GM18502 (cell line): ENCODE measurements around the gene SLC25A25.
A peak's percentile ranks its signal among the peaks of the same experiment; 100 is the strongest.
"Not testable (repeated sequence)": the region's sequence is repeated elsewhere in the genome, so short reads cannot be mapped to it uniquely, and the experiment has no call there.

Experiments used
- ATAC-seq: cut with Tn5 transposase; IDR thresholded peaks from one replicate; pipeline ENCODE4 v1.9.1; 2021; ENCODE audit warnings: mild to moderate bottlenecking; ENCODE audit not compliant: unreplicated experiment, poor library complexity

SLC25A25 gene

DNA sequence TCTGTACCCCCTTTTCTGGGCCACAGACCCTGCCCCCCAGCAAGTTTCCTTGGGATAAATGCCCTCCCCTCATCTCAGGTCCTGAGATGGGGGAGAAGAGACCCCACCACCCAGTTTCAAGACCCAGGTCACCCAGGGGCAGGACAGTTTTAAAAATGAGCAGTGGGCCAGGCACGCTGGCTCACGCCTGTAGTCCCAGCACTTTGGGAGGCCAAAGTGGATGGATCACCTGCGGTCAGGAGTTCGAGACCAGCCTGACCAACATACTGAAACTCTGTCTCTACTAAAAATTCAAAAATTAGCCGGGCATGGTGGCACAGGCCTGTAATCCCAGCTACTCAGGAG, 53.4 kb downstream of the SLC25A25 start:
- no peak for ATAC-seq

DNA sequence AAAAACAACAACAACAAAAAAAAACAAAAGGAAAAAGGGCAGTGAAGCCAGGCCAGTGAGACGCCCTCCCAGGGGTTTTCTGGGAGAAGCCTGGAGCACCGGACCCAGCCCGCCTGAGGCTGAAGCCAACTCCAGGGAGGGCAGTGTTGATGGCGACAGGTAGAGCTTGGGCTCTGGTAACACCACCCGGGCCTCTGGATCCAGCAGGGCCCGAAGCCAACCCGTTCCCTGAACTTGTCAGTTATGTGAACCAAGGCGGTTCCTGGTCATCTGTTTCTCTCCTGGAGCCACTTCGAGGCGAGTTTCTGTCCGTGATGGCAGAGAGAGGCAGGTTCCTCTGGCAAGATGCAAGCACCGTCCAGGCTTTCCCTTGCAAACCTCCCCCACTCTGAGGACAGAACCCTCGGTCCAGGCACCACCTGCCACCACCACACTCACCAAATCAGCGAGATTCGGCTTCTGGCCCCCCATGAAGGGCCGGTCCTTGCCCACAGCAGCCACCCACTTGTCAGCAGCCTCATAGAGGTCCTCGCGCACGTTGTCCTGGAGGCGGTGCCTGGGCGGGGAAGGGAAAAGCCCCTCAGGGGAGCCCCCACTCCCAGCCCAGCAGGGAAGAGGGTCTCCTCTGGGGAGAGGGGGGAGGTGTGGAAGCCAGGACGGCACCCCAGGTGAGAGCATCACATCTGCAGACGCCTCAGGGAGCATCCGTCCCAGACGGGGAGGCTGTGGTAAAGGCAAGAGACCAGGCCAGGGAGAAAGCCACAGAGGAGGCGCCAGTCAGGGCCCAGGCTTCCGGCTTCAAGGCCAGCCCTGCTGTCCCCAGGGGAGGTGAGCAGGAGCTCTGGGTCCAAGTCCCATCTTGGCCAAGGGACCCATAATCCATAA, 54.1 kb downstream of the SLC25A25 start:
- ATAC-seq, result no peak

- no peak for ATAC-seq
Observed at GRCh38 chr9:128122809-128123175, 54.8 kb downstream of the SLC25A25 start.

GRCh38 chr9:128123451-128124080, 55.5 kb downstream of the SLC25A25 start:
- no peak for ATAC-seq

- ATAC-seq, result no peak
Observed at GRCh38 chr9:128124451-128124850, 56.4 kb downstream of the SLC25A25 start.

DNA sequence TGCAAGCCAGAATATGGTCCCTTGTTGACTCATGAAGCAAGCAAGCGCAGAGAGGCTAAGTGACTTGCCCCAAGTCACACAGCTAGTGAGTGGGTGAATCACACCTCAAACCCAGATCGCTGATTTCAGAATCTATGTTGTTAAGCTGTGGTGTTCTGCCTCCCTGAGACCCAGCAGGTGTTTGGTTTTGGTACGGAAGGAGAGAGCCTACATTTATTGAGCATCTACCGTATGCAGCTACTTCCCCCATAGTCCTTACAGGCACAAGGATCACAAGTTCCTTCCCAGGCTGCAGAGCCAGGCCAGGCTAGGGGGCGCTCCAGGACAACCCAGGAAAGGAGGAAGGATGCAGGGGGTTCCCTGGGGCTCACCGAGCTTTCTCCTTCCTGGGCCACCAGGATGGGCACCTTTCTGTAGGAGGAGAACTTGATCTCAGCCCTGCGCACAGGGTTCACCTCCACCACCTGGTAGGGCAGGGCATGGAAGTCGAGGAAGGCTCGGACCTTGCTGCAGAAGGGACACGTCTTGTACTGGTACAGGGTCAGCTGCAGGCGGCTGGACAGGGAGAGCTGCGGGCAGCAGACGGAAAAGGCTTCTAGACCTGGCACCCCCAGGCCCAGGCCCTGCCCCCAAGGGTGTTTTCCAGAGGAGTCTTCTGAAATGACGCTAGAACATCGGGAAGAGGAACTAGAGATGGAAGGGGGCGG, 57.0 kb downstream of the SLC25A25 start:
- no peak for ATAC-seq

DNA sequence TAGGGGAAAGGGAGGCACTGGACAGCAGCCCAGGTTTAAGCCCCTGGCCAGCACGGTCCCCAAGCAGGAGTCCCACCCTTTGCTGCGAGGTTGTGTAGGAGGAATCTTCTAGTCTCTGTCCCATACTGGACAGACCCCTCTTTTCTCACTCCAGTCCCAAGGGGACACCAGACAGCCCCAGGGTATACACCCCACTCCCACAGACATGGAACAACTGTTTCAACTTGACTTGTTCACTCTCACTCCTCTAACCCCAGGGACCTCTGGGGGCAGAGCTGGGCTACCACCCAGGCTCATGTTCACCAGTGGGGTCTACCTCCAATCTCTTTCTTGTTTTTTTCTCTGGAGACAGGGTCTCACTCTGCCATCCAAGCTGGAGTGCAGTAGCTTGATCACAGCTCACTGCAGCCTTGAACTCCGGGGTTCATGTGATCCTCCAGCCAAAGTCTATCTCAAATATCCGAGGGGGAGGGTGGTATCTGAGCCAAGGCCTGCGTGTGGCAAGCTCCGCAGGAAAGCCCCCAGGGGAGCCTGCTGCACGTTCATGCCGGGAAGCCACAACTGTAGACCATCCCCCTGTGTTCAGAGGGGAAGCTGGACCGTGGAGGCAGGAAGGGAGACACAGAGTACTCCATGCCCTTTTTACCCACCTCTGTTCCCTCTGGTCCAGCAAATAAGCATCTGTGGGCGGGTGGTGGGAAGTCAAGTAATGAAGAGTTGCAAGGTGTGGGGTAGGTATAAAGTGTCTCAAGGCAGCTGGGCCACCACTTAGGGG, 57.7 kb downstream of the SLC25A25 start:
- ATAC-seq, result no peak

- peak; percentile 62 for ATAC-seq
Observed at GRCh38 chr9:128127568-128127989, 59.5 kb downstream of the SLC25A25 start, which contains the start of gene PTGES2. TSS of gene PTGES2 (minus strand) at chr9:128127729. CDS start at chr9:128127717, 12 bp downstream.

DNA sequence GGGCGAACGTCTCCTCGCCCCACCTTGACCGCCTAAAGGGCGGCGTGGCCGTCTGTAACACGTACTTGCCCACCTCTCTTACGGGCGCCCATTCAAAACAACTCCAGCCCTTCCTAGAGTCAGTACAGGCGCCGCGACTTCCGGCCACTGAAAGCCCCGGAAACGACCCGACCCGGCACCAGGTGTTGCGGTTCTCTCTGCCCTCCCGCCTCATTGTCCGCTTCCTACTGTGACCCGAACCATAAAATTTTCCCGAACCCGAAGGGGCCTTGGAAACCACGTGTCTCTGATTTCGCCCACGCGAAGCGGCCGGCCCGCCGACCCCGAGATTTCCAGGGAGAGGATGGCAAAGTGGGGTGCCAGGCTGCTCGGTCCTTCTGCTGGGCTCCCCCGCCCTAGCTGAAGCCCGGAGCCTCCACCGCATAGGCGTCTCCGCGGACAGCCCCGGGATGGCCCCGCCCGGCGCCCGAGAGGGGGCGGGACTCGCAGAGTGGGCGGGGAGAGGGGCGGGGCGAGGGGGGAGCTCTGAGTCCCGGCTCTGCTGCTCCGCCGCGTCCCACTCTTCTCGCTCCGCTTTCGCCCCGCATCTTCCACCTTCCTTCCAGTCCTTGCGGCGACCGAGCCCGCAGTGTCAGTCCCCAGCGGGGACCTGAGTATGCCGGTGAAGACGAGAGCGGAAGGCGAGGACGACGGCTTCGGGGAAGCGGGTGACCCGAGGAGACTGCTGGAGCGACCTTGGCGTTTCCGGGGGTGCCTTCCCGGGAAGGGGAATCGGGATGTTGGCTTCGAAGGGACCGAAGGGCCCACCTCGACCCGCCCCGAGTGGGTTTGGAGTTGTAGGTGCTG, 60.2 kb downstream of the SLC25A25 start:
- peak; percentile 66 for ATAC-seq

DNA sequence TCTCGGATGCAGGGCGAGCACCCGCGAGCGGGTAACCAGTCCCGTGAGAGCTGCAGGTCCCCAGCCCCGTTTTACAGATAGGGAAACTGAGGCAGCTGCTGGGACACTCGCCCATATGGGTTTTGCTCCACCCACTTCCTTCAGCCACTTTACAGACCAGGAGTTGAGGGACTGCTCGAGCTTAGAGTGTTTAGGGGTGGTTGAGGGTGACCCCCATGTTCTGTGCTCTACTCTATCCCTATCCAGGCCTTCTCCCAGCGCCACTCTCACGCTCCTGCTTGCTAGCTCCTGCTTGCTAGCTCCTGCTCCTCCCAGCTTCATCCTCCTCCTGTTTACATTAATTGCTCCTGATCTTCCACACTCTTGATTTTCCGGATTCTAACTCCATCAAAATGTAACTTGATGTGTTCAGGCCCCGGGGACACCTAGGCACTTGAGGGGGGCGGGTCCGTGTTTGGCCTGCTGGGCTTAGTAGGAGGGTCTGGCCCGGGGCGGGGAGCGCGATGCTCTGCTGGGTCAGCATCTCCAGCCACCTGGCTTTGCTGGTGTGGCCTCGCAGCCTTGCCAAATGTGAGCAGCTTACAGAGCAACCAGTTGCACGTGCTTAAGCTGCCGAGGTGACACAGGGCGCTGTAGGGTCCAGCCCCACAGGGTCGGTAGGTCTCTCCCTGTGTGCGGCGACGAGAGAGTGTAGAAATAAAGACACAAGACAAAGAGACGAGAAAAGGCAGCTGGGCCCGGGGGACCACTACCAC, 61.0 kb downstream of the SLC25A25 start:
- ATAC-seq, result no peak

DNA sequence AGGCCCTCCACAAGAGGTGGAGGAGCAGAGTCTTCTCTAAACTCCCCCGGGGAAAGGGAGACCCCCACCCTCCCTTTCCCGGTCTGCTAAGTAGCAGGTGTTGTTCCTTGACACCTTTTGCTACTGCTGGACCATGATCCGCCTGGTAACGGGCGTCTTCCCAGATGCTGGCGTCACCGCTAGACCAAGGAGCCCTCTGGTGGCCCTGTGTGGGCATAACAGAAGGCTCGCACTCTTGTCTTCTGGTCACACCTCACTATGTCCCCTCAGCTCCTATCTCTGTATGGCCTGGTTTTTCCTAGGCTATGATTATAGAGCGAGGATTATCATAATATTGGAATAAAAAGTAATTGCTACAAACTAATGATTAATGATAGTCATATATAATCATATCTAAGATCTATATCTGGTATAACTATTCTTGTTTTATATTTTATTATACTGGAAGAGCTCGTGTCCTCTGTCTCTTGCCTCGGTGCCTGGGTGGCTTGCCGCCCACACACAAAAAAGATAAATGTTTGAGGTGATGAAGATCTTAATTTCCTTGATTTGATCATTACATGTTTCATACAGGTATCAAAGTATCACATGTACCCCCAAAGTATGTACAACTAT, 62.1 kb downstream of the SLC25A25 start:
- ATAC-seq, result not testable (repeated sequence)

DNA sequence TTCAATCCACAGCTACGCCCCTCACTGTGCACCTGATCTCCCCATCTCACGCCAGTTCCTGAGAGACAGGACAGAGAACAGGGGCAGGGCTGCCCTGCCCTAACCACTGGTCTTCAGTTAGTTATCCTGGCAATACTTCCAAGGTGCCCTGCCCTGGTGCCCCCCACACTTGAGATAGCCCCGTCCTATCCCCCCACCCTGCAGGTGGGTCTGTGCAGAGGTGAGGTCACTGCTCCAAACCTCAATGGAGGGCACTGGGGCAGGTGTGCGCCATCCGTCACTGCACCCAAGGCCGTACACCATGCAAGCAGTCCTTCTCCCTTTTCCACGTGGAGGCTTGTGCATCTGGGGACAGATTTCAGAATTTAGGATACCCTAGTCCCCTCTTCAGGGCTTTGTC, 62.6 kb downstream of the SLC25A25 start:
- not testable (repeated sequence) for ATAC-seq

- ATAC-seq, result not testable (repeated sequence)
Observed at GRCh38 chr9:128131346-128131745, 63.3 kb downstream of the SLC25A25 start.

DNA sequence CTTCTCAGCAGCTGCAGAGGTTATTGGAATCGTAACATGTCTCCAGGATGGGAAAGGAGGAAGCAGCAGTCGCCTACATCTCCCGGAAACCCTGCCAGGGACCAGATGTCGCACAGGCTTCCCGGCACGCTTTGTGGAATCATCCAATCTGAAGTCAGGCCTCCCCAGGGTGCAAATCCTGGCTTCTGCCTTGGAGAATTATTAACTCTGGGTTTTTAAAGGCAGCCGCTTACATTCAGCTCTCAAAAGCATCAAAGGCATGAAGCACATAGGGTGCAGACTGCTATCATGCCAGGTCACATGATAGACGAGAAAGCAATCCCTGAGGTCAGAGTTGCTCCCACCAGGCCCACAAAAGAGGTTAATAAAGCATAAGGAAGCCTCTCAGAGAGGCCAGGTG, 64.1 kb downstream of the SLC25A25 start:
- ATAC-seq, result not testable (repeated sequence)

DNA sequence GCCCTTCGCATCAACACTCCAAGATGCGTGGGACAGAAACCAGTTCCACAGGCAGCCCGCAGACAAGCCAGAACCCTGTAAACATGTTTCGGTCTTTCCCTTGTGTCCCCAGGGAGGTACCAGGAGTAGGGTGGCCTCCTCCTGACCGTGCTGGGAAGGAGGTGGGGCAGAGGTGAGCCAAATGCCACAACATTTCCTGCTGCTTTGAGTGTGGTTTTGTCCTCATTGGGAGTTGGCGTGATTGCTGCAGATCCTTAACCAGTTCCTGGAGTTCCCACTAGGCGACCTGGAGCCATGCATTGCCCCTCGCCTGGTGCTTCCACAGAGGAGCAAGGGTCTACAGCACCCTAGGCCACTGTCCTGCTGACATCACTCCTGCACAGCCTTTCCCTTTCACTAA, 67.5 kb downstream of the SLC25A25 start:
- not testable (repeated sequence) for ATAC-seq

- no peak for ATAC-seq
Observed at GRCh38 chr9:128136816-128137793, 69.1 kb downstream of the SLC25A25 start.

DNA sequence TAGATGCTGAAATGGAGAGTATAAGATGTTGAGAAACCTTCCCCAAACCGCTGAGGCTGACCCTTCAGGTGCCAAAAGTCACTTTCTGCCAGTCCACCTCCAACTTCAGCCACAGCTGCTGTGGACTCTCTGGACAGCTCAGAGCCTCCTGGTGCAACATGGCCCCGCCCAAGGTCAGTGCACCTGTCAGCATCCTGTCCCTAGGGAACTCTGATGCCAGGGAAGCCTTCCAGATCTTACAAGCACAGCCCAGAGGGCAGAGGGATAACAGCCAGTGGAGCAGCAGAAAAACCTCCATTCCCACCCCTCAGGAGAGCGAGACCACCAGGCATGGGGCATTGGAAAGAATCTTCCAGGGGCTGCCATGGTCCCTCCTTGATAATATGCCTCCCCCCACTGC, 70.0 kb downstream of the SLC25A25 start:
- no peak for ATAC-seq
